Measurements from ENCODE around the gene ANKRD65.
"Not testable (repeated sequence)": the region's sequence is repeated elsewhere in the genome, so short reads cannot be mapped to it uniquely, and the experiment has no call there.

The ANKRD65 gene

DNA sequence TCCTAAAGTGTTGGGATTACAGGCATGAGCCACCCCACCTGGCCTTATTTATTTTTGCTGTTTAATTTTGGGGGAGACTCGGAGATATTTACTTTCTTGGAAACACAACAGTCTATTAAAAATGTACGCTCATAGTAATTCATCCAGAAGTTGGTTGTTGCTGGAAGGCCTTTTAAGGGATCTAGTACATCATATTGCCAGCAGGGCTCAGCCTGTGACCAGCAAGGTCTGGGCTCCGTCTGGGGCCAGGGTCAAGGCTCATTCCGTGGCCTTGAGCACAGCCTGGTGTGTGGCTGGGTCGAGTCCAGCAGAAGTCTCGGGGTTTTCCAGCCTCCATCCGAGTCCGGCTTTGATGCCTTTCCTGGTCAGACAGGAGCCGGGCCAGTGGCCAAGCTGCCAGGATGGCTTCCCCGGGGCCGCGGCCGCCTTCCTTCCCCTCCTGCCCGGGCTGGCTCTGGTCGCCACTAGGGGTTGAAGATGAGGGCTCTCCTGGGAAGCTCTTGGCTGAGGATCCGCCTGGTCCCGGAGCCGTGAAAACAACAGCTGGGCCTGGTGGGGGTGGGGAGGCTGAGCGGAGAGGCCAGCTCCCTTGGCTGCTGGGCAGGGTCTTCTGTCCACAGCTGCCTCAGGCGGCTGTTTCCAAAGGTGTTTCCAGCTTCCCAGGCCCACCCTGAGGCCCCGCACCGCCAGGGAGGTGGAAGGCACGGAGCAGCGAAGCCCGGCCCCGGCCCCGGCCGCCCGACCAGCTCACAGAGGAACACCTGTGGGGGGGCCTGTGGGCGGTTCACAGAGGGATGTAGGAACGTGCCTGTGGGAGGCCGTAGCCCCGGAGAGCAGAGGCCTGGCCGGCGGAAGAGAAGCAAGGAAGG, 9.3 kb upstream of the ANKRD65 start:
- FAIRE-seq, result no peak

DNA sequence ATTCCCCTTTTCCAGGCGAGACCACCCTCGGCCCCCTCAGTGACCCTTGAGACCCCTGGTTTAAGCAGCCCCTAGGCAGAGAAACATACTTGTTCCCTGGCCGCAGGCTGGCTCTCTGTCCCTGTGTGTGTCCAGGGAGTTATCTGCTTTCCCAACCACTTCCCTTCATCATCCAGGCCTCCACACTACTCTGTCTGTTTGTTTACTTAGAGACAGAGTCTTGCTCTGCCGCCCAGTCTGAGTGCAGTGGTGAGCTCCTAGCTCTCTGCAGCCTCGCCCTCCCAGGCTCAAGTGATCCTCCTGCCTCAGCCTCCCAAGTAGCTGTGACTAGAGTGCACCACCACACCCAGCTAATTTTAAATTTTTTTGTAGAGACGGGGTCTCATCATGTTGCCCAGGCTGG, 8.6 kb upstream of the ANKRD65 start:
- no peak for FAIRE-seq

DNA sequence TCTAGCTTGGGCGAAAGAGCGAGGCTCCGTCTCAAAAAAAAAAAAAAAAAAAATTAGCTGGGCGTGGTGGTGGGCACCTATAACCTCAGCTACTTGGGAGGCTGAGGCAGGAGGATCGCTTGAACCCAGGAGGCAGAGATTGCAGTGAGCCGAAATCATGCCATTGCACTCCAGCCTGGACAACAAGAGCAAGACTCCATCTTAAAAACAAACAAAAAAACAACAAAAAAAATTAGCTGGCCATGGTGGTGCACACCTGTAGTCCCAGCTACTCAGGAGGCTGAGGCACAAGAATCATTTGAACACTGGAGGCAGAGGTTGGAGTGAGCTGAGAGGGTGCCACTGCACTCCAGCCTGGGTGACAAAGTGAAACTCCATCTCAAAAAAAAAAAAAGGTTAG, 7.9 kb upstream of the ANKRD65 start:
- not testable (repeated sequence) for FAIRE-seq

DNA sequence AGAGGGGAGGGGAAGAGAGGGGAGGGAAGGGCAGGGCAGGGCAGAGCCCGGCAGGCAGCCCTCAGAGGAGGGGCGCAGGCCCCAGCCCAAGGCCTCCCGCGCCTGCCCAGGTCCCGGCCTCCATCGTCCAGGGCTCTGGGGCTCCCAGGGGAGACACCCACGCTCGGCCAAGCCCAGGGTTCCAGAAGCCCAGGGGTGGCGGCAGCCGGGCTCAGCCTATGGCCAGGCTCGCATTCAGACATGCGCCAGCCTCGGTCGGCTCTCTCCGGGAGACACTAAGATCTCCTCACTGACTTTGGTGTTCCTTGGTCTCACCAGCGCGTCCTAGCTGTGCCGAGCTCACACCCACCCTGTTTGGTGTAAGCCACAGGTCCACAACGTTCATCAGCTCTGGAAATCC, 7.1 kb upstream of the ANKRD65 start:
- FAIRE-seq, result no peak

DNA sequence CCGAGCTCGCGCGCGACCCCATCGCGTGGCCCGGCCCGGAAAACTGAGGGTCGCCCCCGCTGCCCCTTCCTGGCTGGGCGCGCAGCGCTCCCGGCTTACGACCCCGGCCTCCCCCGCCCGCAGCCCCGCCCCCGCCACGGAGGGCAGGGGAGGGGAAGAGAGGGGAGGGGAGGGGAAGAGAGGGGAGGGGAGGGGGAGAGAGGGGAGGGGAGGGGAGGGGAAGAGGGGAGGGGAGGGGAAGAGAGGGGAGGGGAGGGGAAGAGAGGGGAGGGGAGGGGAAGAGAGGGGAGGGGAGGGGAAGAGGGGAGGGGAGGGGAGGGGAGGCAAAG, 6.7 kb upstream of the ANKRD65 start:
- no peak for FAIRE-seq

DNA sequence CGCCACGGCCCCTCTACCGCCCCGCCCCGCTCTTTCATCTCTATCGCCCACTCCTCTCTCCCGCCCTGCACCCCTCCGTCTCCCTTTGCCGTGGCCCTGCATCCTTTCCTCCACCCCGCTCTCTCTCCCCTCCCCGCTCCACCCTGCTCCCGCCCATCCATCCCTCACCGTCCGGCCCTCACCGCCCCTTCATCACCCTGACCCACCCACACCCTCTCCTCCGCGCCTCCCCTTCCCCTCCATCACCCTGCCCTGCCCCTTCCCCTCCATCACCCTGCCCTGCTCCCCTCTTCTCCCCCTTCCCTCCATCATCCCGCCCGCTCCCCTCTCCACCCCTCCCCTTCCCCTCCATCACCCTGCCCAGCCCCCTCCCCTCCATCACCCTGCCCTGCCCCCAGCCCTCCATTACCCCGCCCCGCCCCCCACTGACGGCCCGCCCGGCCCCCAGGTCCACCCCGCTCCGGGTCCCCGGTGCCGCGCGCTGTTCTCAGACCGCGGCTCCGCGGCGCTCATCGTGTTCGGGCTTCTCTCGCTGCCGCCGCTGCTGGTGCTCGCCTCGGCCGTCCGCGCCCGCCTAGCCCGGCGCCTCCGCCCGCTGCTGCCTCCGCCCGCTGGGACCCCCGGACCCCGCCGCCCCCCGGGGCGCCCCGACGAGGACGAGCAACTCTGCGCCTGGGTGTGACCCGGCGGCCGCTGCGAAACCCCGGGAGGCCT, 6.2 kb upstream of the ANKRD65 start:
- FAIRE-seq, result no peak

DNA sequence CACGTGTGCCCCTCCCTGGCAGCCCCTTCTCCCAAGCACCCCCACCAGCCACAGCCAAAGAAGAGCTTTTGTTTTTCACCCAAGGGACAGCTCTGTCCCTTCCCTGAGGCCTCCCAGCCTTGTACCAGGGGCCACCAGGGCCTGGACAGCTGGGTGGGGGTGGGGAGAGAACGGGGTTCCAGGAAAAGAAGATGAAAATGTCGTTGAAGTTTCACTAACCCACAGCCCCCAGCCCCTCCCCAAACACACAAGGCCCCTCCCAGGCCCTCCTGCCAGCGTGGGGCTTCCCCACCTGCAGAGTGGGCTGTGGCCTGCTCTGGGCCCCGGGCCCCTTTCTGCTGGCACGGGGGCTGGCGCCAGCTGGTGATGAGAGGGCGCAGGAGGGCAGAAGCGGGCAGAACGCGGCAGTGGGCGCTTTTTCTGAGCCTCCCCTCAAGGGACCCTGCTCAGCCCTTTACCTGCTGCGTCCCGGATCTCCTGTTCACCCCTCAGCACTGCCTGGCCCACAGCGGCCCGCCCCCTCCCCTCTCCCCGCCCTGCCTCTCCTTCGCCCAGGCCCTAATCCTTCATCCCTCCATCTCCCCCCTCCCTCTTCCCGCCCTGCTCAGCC, 5.5 kb upstream of the ANKRD65 start:
- no peak for FAIRE-seq

DNA sequence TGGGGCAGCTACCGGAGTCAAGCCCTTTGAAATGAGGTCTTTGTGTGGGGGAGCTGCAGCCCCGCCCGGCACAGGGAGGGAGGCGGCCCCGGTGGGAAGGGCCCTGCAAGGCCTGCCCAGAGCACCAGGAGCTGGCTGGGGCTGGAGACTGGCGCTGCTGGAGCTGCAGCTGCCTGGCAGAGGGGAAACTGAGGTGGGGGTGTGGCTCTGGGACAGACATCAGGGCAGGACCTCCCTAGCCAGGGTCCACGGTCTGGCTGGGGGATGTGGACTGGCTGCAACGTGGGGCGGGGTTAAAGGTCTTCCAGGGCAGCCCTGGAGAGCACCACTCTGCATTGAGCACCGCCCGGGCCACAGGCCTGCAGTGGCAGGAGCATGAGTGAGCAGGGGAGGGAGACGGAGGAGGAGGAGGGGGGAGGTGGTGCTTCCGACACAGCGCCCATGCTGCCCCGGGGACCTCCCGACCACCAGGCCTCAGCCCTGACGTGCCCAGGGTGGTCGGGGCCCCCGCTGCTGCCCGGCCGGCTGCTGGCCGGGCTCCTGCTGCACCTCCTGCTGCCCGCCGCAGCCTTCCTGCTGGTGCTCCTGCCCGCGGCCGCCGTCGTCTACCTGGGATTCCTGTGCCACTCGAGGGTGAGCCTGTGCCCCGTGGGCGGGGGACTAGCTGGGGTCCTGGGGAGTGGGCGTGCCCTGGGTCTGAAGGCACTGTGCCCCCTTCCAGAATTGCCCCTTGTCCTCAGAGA, 4.8 kb upstream of the ANKRD65 start:
- no peak for FAIRE-seq

DNA sequence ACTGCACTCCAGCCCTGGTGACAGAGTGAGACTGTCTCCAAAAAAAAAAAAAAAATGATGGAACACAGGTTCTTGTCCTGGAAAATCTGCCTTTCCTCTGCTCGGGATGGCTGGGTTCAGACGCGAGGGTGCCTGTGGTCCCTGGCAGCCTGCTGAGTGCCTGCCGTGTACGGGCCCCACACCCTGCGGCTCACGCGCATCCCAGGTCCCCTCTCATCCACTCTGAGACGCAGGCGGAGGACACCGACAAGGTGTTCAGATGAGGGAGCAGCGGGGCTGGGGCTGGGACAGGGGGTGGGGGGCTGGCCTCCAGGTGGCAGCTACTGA, 4.3 kb upstream of the ANKRD65 start:
- FAIRE-seq, result no peak

DNA sequence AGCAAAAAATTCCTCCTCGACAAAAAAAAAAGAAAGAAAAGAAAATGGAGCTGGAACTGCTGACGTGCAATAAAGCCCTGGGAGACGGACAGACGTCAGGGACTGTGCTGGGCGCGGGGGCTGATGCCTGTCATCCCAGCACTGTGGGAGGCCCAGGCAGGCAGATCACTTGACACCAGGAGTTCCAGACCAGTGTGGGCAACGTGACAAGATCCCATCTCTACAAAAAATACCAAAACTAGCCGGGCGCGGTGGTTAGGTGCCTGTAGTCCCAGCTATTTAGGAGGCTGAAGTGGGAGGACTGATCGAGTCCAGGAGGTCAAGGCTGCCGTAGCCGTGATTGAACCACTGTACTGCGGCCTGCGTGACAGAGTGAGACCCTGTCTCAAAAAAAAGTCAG, 3.6 kb upstream of the ANKRD65 start:
- no peak for FAIRE-seq

DNA sequence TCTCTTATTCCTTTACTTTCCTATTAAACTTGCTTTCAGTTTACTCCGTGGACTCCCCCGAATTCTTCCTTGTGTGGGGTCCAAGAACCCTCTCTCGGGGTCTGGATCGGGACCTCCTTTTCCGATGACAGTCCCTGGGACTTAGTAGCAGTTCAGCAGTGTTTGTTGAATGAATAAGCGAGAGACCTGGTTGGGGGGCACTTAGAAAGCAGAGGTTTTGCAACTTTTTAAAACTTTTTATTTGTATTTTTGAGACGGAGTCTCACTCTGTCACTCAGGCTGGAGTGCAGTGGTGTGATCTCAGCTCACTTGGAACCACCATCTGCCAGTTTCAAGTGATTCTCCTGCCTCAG, 2.1 kb upstream of the ANKRD65 start:
- no peak for FAIRE-seq

DNA sequence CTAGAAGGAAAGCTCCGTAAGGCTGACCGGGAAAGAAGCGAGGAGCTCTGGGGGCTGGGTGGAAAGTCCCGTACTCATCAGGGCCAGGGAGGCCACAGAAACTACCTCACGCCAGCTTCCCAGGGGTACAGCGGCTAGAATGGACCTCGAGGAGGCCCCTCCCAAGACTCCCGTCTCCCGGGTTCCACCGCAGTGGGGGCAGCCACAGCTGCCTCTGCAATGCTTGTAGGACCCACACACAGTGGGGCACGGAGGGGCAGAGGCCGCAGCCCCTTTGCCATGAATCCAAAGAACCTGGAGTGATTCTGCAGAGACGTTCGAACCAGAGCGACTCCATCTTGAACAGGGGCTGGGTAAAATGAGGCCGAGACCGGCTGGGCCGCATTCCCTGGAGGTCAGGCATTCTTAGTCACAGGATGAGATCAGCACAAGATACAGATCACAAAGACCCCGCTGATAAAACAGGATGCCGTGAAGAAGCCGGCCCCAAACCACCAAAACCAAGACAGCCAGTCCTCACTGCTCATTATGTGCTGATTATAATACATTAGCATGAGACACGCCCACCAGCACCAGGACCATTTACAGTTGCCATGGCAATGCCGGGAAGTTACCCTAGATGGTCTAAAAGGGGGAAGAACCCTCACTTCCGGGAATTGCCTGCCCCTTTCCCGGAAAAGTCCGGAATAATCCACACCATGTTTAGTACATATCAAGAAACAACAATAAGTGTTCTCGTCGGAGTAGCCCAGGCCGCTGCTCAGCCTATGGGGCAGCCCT, 1.6 kb upstream of the ANKRD65 start:
- no peak for FAIRE-seq

DNA sequence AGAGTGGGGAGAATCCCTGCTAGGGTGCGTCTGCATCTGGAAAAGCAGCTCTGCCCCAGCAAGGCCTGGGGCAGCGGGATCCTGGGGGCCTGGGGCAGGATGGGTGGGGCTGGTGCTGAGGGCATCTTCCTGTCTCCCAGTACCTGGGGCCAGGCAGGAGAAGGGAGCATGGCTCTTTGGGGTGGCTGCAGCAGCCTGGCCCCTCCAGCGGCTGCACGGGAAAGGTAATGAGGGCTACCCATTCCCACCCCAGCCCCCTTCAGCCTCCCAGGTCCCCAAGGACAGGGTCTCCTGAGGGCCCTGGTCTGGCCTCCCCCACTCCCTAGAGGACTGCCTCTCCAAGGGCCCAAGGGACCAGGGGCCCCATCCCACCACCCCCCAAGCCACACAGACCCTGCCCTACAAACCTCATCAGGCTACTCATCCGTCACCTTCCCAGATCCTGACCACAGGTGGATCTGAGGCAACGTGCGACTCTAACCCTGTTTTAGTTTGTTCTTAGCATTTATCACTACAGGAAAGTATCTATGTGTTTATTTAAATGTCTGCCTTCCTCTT, 910 bp upstream of the ANKRD65 start:
- FAIRE-seq, result no peak

DNA sequence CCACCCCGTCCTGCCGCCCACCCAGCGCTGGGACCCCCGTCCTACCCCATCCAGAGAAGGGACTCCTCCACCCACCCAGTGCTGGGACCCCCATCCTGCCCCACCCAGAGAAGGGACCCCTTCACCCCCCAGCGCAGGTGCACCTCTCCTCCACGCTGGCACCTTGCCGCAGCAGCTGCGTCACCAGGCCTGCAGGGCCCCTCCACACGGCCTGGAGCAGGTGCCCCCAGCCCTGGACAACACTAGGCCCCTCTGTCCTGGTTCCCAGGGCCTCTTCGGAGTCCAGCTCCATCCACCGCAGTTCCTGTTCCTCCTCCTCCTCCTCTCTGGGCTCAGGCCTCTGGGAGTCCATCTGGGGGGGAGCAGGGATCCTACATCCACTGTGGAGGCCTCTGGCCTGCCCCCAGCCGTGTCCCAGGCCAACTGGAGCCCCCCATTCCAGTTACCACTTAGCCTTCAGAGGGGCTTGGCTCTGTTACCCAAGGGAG, 378 bp downstream of the ANKRD65 start:
- no peak for FAIRE-seq

DNA sequence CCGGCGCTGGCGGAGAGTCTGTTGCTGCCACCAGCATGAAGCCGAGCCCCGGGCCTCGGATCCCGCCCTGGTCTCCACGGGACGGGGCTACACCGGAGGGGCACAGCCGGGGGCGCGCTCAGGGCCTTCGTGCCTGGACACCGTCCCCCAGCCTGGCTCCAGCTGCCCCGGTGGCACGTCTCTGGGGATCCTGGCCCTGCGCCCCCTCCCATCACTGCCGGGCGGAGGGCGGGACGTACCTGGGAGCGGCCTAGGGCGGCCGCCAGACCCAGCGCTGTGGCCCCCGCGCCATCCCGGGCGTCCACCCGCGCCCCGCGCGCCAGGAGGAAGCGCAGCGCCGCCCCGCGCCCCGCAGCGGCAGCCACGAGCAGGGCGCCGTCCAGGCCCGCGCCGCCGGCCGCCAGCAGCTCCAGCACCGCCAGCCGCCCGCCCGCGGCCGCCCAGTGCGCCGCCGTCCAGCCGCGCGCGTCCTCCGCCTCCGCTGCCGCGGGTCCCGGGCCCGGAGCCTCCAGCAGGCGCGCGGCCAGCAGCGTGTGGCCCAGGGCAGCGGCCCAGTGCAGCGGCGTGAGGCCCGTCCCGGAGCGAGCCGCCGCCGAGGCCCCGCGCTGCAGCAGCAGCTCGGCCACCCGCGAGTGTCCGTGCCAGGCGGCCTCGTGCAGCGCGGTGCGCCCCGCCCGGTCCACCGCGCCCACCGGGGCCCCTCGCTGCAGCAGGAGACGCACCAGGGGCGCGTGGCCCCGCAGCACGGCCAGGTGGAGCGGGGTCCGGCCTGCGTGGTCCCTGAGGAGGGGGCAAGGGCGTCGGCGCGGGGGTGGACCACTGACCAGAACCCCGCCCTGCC, 1.0 kb downstream of the ANKRD65 start:
- FAIRE-seq, result no peak

DNA sequence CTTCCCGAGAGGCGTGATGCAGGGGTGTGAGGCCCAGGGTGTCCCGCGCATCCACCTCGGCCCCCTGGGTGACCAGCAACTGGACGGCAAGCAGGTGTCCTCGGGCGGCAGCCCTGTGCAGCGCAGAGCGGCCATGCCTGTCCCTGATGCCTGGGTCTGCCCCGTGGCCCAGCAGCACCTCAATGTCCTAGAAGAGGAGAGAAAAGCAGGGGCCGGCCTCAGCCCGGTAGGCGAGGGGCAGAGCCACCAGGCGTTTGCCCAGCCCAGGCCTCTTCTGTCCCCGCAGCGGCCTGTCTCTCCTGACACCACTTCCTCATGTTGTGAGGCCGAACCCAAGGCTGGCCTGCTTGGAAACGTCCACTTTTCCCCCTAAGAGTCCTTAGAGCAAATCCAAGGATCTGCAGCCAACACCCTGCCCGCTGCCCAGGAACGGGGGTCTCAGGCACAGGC, 1.7 kb downstream of the ANKRD65 start:
- FAIRE-seq, result no peak

DNA sequence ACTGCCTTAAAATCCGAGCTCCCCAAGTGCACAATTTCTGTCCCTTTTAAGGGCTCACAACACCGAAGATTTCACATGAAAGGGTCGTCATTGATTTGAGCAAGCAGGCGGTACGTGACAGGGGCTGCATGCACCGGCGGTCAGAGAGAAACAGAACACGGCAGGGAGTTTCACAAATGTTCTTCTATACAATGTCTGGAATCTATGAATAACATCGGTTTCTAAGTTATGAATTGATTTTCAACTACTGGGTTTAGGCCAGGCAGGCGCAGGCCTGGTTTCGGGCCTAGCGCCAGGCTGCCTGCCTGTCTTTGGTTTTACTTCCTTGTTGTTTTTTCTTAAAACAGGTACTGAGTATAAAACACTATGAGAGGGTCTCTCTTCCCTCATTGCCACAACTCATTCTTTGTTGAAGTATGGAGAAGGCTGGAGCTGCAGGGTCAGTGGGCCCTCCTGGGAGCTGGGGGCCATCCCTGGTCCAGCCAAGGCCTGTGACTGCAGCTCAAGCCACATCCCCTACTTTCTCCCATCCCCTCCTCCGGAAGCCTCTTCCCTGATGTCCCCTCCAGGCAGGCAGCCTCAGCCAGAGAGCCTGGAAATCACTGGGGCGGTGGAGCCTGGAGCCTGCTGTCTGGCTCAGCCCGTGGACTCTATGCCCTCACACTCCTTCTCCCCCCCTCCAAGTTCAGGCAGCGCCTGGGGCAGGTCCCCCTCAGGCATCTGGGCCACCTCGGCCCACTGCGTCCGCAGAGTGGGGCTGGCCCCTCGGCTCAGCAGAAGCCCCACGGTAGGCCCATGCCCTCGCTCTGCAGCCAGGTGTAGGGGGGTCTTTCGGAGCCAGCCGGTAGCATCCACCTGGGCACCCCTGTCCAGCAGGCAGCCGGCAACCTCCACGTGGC, 2.4 kb downstream of the ANKRD65 start:
- no peak for FAIRE-seq

DNA sequence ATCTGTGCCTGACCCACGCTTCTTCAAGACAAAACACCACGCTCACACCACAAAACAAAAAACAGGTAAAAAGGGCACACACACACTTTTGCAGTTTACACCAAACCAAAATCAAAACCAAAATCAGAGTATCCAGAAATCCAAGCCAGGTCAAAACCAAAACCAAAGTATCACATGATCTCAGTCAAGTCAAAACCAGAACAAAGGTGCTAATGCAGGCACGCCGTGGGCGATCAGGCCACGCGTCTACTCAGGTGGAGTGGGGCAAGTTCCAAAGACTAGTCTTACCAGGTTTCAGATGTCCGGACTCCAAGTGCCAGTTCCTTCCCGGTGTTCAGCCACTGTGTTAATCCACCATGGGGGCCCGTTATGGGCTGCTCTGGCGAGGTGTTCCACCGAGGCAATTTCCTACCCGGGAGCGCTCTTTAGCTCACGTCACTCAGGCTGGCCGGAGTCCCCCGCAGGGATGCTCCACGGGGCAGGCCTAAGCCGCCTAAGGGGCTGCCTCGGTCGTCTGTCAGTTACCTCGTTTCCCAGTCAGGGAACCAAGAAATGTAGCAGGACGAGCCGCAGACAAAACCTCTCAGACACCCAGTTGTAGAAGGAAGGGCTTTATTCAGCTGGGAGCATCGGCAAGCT, 3.1 kb downstream of the ANKRD65 start:
- not testable (repeated sequence) for FAIRE-seq

DNA sequence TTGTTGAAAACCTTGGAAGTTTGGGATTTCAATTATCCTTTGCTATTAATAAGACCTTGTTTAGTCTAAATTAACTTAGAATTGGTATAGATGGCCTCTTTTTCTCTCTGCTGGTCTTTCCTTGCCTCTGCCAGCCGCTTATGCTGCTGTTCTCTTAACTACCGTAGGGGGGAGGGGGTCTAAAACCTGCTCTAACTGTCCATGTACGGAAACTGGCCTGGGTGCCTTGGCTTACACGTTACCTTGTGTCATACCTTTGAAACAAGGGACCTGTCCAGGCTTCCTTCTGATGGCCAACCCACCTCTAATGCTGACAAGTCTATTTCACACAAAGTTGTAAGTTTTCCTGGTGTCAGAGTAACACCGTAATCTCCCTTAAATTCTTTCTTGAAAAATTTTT, 3.7 kb downstream of the ANKRD65 start:
- FAIRE-seq, result not testable (repeated sequence)

DNA sequence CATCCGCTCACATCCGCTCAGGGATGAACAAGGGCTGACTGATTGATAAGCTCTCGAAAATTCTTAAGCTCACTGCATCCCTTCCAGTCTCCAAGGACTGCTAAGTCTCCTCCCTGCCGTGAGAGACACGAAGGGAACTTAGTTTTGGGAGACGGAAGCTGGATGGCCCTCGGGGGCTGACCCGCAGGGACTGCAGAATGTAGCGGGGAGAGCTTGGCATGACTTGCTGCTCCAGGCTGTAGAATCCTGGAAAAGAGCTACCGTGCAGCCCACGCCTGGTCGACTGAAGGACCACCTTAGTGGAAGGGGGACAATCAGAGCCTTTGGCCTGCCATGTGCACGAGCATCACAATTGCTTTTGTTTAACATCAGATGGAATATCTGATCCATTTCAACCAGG, 5.3 kb downstream of the ANKRD65 start:
- FAIRE-seq, result no peak

Measured in endometrium (tissue), 2 donors.